Activated naive CD8-positive, alpha-beta T cell (primary cell): Measurements from ENCODE around the gene KRT14.
"Not testable (repeated sequence)": the region's sequence is repeated elsewhere in the genome, so short reads cannot be mapped to it uniquely, and the experiment has no call there.

Experiments used
- H3K27ac Mint-ChIP-seq: one replicate; pipeline ENCODE4 v1.8.0; 2021; ENCODE audit warnings: mixed read lengths
- H3K27me3 Mint-ChIP-seq: one replicate; pipeline ENCODE4 v1.8.0; 2021; ENCODE audit warnings: mixed read lengths
- H3K36me3 Mint-ChIP-seq: one replicate; pipeline ENCODE4 v1.8.0; 2021; ENCODE audit warnings: mixed read lengths
- H3K4me1 Mint-ChIP-seq: one replicate; pipeline ENCODE4 v1.8.0; 2021; ENCODE audit warnings: low read depth, mixed read lengths
- H3K4me3 Mint-ChIP-seq: one replicate; pipeline ENCODE4 v1.8.0; 2021; ENCODE audit warnings: mild to moderate bottlenecking, mixed read lengths
- H3K9me3 Mint-ChIP-seq: one replicate; pipeline ENCODE4 v1.8.0; 2021; ENCODE audit warnings: low read depth, mixed read lengths

KRT14 gene

DNA sequence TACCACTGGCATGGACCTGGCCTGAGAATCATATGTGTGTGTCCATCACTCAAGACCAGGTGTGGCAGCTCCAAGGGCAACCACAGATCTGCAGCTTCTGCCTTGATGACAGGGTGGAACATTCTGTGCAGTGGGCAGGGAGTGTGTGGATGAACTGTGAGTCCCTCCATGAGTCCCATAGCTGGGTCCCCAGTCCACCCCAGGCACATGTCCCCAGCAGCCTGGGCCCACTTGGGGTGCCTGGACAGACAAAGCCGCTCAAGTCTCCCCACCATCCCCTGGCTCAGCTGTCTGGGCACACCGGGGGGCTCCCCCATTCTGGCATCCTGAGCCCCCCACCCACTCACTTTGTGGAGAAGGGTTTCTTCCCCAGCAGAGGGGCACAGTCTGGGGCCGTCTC is 30.4 kb upstream of the KRT14 start:
- H3K27ac Mint-ChIP-seq: no peak overlapping the region
- H3K4me1 Mint-ChIP-seq: no peaks in the 10 kb centered on the region
- no peaks in the 10 kb centered on the region for H3K36me3 Mint-ChIP-seq
- H3K9me3 Mint-ChIP-seq: no peaks in the 10 kb centered on the region
- H3K27me3 Mint-ChIP-seq: peaks cover 5% of the 10 kb centered on the region
- H3K4me3 Mint-ChIP-seq: no peak overlapping the region

DNA sequence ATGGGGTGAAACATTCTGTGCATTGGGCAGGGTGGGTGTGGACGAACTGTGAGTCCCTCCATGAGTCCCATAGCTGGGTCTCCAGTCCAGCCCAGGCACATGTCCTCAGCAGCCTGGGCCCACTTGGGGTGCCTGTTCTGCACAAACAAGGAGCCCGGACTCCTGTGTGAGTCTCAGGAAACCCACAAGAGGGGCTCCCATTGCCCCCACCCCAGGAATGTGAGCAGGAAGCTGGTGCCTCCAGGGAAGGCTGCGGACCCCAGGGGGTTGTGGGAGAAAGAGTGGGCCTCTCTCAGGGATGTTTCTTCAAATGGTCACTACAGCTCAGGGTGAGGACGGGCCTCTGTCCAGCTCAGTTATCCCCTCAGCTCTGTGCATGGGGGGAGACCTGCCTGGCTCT is 29.8 kb upstream of the KRT14 start:
- H3K4me3 Mint-ChIP-seq, H3K4me1 Mint-ChIP-seq, H3K9me3 Mint-ChIP-seq, H3K27ac Mint-ChIP-seq, H3K27me3 Mint-ChIP-seq, H3K36me3 Mint-ChIP-seq: not testable (repeated sequence)

DNA sequence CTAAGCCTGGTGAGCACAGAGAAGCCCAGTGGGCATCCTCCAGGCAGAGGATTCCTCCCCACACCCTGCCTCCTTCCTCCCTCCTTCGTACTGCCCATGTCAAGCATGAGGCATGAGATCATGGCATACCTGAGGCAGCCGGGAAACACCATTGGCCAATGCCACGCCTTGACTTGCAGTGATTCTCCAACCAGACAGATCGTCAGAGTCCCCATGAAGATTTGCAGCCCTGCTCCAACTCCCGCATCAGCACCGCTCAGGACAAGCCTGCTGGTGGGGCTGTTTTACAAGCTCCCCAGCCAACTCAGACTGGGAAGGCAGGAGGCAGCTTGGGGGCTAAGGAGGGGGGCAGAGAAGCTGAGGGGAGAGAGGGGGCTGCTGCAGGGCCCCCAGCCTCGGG is 28.8 kb upstream of the KRT14 start:
- Mint-ChIP-seq H3K4me3 (no peak overlapping the region), H3K9me3 (no peaks in the 10 kb centered on the region), H3K36me3 (no peaks in the 10 kb centered on the region), H3K4me1 (no peaks in the 10 kb centered on the region), H3K27me3 (peaks cover 5% of the 10 kb centered on the region), H3K27ac (no peak overlapping the region)

DNA sequence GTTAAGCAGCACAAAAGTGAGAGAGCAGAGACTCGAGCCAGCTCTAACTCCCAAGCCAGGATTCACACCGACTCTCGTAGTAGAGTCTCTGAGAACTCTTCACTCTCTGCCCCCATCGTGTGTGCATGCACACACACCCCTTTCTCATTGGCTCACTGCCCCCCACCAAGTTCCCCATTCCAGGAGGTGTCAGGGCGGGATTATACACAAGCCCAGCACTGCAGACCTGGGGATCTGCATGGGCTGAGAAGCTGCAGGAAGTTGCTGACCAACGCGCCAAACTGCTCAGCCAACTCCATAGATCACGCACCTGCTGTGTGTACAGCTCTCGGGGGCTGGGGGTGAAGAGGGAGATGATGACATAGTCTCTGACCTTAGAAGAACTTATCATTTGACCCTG is 28.1 kb upstream of the KRT14 start:
- not testable (repeated sequence) for H3K4me3 Mint-ChIP-seq, H3K36me3 Mint-ChIP-seq, H3K27me3 Mint-ChIP-seq, H3K9me3 Mint-ChIP-seq, H3K27ac Mint-ChIP-seq, H3K4me1 Mint-ChIP-seq

DNA sequence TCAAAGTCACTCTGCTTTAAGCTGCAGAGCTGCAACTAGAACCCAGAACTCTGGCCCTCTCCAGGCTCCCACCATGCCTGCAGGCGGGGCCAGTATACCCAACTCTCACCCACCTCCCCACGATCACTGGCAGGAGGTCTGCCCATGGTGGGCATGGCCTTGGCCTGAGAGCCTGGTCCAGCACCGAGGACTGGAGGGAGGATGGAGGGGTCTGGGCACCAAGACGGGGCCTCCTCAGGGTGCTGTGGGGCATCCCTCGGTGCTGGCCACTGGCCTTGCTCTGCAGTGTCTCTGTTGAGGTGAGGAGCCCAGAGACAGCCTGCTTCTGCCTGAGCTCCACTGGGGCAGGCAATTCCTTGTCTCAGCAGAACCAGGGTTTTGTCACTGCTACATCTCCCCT is 27.4 kb upstream of the KRT14 start:
- Mint-ChIP-seq H3K27ac (no peak overlapping the region), H3K4me3 (no peak overlapping the region), H3K36me3 (no peaks in the 10 kb centered on the region), H3K27me3 (peaks cover 4% of the 10 kb centered on the region), H3K4me1 (no peaks in the 10 kb centered on the region), H3K9me3 (no peaks in the 10 kb centered on the region)

DNA sequence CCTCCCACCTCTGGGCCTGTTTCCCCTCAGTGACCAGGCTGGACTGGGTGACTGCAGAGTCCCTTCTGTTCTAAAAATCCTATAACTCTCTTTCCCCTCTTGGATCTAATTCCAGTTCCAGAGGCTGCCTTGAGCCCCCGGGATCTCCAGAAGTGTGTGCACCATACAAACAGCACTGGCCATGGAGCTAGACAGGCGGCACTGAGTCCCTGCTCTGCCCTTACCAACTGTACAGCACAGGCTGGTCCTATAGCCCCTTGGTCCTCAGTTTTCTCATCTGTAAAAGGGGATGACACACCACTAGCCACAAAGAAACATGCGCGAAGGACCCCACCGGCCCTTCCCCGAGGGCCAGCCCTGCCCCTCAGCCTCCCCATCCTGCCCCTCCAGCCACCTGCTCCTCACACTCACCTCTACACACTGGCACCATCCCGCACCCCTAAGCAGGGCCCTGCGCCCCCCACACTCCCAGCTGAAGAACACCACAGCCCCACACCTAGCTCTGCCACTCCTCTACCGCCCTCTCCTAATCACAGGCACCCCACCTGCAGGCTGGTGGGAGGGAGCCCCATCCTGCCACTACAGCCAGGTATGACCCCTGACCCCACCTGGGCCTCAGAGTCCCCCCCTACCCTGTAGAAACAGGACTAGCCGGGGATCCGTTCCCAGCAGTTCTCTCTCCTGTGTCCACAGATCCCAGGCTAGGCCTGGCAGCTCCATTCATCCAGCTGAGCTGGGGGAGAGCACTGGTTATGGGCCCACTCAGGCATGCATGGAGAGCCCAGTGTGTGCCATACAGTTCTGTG is 26.8 kb upstream of the KRT14 start:
- Mint-ChIP-seq H3K27me3 (peaks cover 6% of the 10 kb centered on the region), H3K4me3 (no peak overlapping the region), H3K27ac (no peak overlapping the region), H3K9me3 (no peaks in the 10 kb centered on the region), H3K36me3 (no peaks in the 10 kb centered on the region), H3K4me1 (no peaks in the 10 kb centered on the region)

DNA sequence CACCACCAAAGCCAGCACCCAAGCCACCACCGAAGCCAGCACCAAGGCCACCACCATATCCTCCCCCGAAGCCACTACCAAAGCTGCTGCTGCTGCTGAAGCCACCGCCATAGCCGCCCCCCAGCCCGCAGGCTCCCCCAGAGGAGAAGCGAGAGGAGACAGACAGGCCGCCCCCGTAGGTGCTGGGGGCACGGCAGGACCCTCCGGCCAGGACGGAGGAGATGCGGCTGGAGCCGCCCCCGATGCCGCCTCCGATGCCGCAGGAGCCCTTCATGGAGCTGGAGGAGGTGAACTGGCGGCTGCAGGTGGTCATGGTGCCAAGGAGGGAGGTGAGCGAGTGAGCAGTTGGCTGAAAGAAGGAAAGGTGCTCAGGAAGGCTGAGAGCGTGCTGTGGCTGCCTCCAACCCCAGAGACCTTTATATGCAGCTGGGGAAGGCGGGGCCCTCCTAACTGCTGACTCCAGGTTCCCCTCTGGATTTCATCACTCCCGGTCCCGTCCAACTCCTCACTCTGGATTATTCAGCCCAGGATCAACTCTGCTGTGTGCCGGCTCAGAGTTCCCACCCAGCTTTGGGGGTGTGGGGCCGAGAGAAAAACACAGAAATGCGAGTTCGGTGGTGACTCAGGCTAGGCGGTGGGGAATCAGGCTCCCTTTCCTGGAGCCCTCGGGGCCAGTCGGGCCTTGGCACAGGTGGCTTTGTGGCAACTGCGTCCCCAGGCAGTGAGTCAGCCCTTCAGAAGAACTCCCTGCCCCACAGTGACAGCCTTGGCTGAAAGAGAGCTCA is 25.9 kb upstream of the KRT14 start, which contains the start of gene KRT16:
KRT16 (minus strand) TSS at position 392 of the 785 bp plus-strand sequence; CDS start at position 313, 79 bp downstream.
- H3K36me3 Mint-ChIP-seq, H3K4me3 Mint-ChIP-seq, H3K4me1 Mint-ChIP-seq, H3K27ac Mint-ChIP-seq, H3K27me3 Mint-ChIP-seq, H3K9me3 Mint-ChIP-seq: not testable (repeated sequence)

DNA sequence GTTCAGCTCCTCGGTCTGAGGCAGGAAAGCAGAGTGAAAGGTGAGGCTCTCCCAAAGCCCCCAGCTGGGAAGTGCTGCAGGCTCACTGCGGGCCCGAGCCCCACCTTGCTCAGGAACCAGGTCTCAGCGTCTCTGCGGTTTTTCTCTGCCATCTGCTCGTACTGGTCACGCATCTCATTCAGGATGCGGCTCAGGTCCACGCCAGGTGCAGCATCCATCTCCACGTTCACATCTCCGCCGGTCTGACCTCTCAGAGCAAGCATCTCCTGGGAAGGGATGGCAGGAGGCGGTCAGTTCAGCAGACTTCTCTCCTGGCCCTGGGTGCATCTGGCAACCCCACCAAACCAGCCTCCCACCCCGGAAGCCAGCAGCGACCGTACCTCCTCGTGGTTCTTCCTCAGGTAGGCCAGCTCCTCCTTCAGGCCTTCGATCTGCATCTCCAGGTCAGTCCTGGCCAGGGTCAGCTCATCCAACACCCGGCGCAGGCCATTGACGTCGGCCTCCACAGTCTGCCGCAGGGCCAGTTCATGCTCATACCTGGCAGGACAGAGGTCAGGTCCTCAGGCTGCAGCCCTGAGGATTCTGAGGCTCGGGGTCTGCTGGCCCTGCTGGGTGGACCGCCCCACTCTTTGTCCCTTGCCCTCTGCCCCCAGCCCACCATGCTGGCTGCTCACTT is 24.4 kb upstream of the KRT14 start:
- H3K4me1 Mint-ChIP-seq: no peaks in the 10 kb centered on the region
- H3K27ac Mint-ChIP-seq: no peak overlapping the region
- H3K36me3 Mint-ChIP-seq: peaks cover 8% of the 10 kb centered on the region
- peaks cover 16% of the 10 kb centered on the region for H3K27me3 Mint-ChIP-seq
- H3K4me3 Mint-ChIP-seq: no peak overlapping the region
- H3K9me3 Mint-ChIP-seq: peaks cover 10% of the 10 kb centered on the region

DNA sequence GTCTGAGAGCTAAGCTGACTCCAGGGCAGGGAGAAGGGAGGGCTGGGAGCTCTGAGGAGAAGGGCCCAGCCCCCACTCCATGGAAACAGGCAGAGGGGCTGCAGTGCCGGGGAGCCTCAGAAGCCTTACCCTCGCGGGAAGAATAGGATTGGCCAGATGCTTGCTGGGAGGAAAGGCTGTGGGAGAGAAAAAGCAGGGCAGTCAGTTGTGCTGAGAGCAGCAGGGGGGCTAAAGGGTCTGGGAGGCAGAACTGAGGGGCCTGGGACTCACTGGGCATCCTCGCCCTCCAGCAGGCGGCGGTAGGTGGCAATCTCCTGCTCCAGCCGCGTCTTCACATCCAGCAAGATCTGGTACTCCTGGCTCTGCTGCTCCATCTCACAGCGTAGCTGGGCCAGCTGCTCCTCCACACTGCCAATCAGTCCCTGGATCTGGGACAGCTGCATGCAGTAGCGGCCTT is 23.4 kb upstream of the KRT14 start:
- not testable (repeated sequence) for H3K4me3 Mint-ChIP-seq, H3K4me1 Mint-ChIP-seq, H3K27ac Mint-ChIP-seq
- Mint-ChIP-seq H3K27me3 (peaks cover 20% of the 10 kb centered on the region), H3K36me3 (peaks cover 11% of the 10 kb centered on the region), H3K9me3 (peaks cover 14% of the 10 kb centered on the region)

DNA sequence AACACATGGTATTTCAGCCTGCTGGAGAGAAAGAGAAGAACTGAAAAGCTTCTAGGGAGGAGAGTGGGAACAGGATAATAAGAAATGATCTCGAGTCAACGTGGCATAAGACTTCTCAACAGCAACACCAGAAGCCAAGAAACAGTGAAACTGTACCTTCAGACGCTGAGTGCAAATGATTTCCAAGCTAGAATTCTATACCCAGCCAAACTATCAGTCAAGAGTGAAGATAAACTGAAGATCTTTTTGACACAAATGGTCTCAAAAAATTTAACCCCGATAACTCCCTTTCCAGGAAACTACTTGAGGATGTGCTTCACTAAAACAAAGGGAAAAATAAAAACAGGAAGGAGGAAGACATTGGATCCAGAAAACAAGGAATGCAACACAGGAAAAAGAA is 20.2 kb upstream of the KRT14 start:
- not testable (repeated sequence) for H3K4me3 Mint-ChIP-seq, H3K4me1 Mint-ChIP-seq, H3K27ac Mint-ChIP-seq
- H3K9me3 Mint-ChIP-seq: peaks cover 14% of the 10 kb centered on the region
- H3K36me3 Mint-ChIP-seq: peaks cover 11% of the 10 kb centered on the region
- H3K27me3 Mint-ChIP-seq: peaks cover 27% of the 10 kb centered on the region

DNA sequence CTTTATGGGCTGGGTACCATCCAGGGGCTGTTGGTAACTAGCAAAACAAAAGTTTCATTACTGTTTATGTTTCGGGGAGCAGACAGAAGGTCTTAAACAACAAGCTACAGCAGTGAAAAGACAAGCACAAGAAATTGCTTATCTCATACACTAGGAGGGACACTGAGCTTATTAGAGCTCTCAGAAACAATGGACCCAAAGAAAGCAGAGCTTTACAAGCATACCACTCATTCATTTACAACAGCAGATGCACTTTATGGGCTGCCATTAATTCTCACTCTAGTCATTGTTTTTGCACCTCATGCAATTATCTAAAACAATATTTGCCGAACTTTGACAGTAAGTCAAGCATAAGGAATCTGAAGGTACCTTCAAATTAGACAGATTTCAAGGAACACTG is 15.8 kb upstream of the KRT14 start:
- Mint-ChIP-seq H3K27ac (no peak overlapping the region), H3K27me3 (peaks cover 21% of the 10 kb centered on the region), H3K4me3 (no peak overlapping the region), H3K36me3 (peaks cover 11% of the 10 kb centered on the region), H3K9me3 (peaks cover 14% of the 10 kb centered on the region), H3K4me1 (no peaks in the 10 kb centered on the region)

DNA sequence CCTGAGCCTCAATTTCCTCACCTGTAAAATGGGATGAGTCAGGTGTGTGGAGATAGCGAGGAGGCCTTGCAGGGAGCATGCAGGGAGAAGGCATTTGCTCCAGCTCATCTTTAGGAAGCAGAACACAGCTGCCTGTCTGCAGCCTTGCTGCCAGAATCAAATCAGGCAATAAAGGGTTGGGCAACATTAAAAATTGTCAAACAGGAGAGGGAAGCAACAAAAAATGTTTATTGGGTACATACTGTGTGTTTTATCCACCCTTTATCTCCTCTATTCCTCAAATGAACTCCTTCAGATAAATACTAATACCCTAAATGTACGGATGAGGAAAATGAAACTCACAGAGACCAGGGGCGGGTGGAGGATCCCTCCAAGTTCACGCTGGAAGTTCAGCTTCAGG is 13.6 kb upstream of the KRT14 start:
- peaks cover 8% of the 10 kb centered on the region for H3K27me3 Mint-ChIP-seq

DNA sequence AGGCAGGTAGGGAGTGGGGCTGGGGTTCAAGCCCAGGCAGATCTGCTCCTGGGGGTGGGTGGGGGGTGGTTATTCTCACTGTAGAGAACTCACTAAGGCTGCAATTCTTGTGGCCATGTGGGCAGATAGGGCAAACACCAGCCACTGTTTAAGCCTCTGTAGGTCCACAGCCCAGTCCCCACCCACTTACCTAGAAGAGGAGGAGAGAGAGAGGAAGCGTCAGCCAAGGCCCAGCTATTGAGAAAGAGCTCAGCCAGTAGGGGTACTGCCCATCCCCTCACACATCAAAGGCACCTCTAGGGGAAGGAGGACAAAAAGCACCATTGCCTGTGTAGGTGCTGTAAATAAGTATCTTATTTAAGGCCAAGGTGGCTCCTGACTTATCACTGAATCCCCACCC is 13.0 kb upstream of the KRT14 start:
- no peaks in the 10 kb centered on the region for H3K36me3 Mint-ChIP-seq
- H3K4me3 Mint-ChIP-seq: no peak overlapping the region
- peaks cover 3% of the 10 kb centered on the region for H3K27me3 Mint-ChIP-seq
- no peaks in the 10 kb centered on the region for H3K4me1 Mint-ChIP-seq
- H3K9me3 Mint-ChIP-seq: no peaks in the 10 kb centered on the region
- H3K27ac Mint-ChIP-seq: no peak overlapping the region

More for the DNA sequence above, 13.6 kb upstream of the KRT14 start:
- Mint-ChIP-seq H3K9me3 (no peaks in the 10 kb centered on the region), H3K27ac (no peak overlapping the region), H3K36me3 (no peaks in the 10 kb centered on the region), H3K4me3 (no peak overlapping the region), H3K4me1 (no peaks in the 10 kb centered on the region)

DNA sequence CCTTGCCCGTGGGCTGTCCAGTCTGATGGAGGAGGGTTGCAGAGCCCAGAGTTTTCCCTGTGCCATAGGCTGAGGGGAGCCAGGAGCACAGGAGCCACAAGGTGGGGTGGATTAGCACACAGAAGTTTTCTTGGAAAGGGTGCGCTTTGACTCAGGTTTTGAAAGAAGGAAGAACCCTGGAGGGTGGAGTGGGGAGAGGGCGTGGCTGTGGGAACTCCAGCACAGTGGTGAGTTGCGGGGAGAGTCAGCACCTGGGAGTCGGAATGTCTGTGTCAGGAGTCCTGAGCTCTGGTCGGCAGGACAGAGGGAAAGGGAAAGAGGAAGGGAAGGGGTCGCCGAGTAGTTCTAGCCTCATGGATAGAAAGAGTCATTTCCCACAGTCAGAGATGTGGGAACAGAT is 8.9 kb upstream of the KRT14 start:
- H3K9me3 Mint-ChIP-seq: no peaks in the 10 kb centered on the region
- H3K4me3 Mint-ChIP-seq: no peak overlapping the region
- no peaks in the 10 kb centered on the region for H3K36me3 Mint-ChIP-seq
- H3K27ac Mint-ChIP-seq: no peak overlapping the region
- H3K4me1 Mint-ChIP-seq: no peaks in the 10 kb centered on the region
- no peaks in the 10 kb centered on the region for H3K27me3 Mint-ChIP-seq

DNA sequence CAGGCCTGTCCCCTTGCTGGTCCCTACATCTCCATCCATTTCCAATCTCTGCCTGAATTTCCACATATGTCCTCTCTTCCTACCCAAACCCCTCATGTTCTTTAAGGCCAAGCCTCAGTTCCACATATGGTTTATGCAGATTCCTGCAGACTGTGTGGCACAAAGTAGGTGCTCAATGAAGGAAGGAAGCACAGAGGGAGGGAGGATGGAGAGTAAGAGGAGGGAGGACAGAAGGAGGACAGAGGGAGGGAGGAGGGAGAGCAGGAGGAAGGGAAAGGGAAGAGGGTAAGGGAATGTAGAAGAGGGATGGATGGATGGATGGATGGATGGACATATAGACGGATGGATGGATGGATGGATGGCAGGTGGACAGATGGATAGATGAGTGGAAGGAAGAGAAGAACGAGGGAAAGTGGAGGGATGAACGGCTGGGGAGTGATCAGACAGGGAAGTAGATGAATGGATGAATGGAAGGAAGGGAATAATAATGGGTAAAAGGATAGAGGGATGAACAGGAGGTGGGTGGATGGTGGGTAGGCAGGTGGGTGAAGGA is 7.7 kb upstream of the KRT14 start:
- Mint-ChIP-seq H3K36me3 (no peaks in the 10 kb centered on the region), H3K9me3 (no peaks in the 10 kb centered on the region), H3K27me3 (peaks cover 2% of the 10 kb centered on the region), H3K4me3 (no peak overlapping the region), H3K4me1 (no peaks in the 10 kb centered on the region), H3K27ac (no peak overlapping the region)
